A549 (cell line): Measurements from ENCODE around the gene GHR. TPM values are rescaled to one million over a fixed set of nuclear protein-coding genes. Genes with fewer than 3 reads are reported as not detected.

ENCODE experiments used
- ATAC-seq, 2 experiments: fragments of 200-7000 bp in 1 of 2; fragments of >200 bp in 1 of 2; cut with Nextera tagmentation in 1 of 2; cut with Tn5 transposase in 1 of 2; 3 replicates each; pipeline versions ENCODE4 v1.8.0 to v1.9.1; 2018 to 2020; ENCODE audit warnings: mild to moderate bottlenecking in 1 of 2, moderate library complexity in 1 of 2
- CTCF ChIA-PET: fragments of 300-600 bp; sonication (Branson Sonifier 250); formaldehyde crosslinking; extraction: SDS; loops from one replicate; lab custom pipeline; 2021; ENCODE audit warnings: antibody characterized with exemption, inconsistent platforms; lab: Yijun Ruan, JAX
- POLR2A ChIA-PET: fragments of 350-600 bp; formaldehyde crosslinking; extraction: SDS; loops from one replicate; lab custom pipeline; 2021; ENCODE audit warnings: antibody characterized with exemption, inconsistent platforms; lab: Yijun Ruan, JAX
- DNase-seq, 2 experiments: peaks; one replicate each; pipeline versions ENCODE4 v3.0.0 to v3.0.0-alpha.2; 2011 to 2016; ENCODE audit warnings: low read depth in 1 of 2, low spot score in 1 of 2
- FAIRE-seq: peaks from 2 replicates; lab custom pipeline; 2011; peaks lifted over from hg19 to GRCh38; lab: Jason Lieb, UNC
- H3K27ac ChIP-seq, 2 experiments: fragments of >200 bp; sonication (Bioruptor Twin); formaldehyde crosslinking; 3 replicates each; pipeline ENCODE4 v1.5.1; 2016 to 2017
- H3K4me1 ChIP-seq: fragments of >200 bp; sonication (Bioruptor Twin); formaldehyde crosslinking; 3 replicates; pipeline ENCODE4 v1.6.1; 2016
- H3K4me2 ChIP-seq: fragments of >200 bp; sonication (Bioruptor Twin); formaldehyde crosslinking; 3 replicates; pipeline ENCODE4 v1.6.1; 2016
- H3K4me3 ChIP-seq: fragments of >200 bp; sonication (Bioruptor Twin); formaldehyde crosslinking; 3 replicates; pipeline ENCODE4 v1.5.1; 2016
- H3K9me3 ChIP-seq: fragments of >200 bp; sonication (Bioruptor Twin); formaldehyde crosslinking; 3 replicates; pipeline ENCODE4 v1.6.1; 2016
- BCL3 ChIP-seq: fragments of >200 bp; sonication (Bioruptor Twin); formaldehyde crosslinking; IDR thresholded peaks from 3 replicates; pipeline ENCODE4 v1.6.1; 2016
- BHLHE40 ChIP-seq: IDR thresholded peaks from 2 replicates; pipeline ENCODE4 v1.6.1; 2012; ENCODE audit warnings: low read depth, low read length, inconsistent platforms
- CHD4 ChIP-seq: fragments of 200-600 bp; sonication (generic); IDR thresholded peaks from 2 replicates; pipeline ENCODE4 v1.6.1; 2016; ENCODE audit warnings: antibody characterized with exemption, mild to moderate bottlenecking, borderline replicate concordance
- E2F6 ChIP-seq: IDR thresholded peaks from 2 replicates; pipeline ENCODE4 v1.6.1; 2012; ENCODE audit warnings: low read depth, borderline replicate concordance
- EHMT2 ChIP-seq: fragments of 200-600 bp; sonication (generic); IDR thresholded peaks from 2 replicates; pipeline ENCODE4 v1.6.1; 2016; ENCODE audit warnings: antibody characterized with exemption, low read depth, mild to moderate bottlenecking, moderate library complexity
- MAX ChIP-seq: IDR thresholded peaks from 2 replicates; pipeline ENCODE4 v1.6.1; 2012
- MYC ChIP-seq: IDR thresholded peaks from 2 replicates; pipeline ENCODE4 v1.6.1; 2012; ENCODE audit warnings: mild to moderate bottlenecking, inconsistent platforms, low read length, improper control_type of control experiment, borderline replicate concordance
- PHF8 ChIP-seq: fragments of 200-600 bp; sonication (generic); IDR thresholded peaks from 2 replicates; pipeline ENCODE4 v1.6.1; 2016; ENCODE audit warnings: low read depth, mild to moderate bottlenecking, antibody characterized with exemption, moderate library complexity, borderline replicate concordance
- POLR2AphosphoS2 ChIP-seq: conservative IDR thresholded peaks from 2 replicates; pipeline ENCODE4 v1.6.1; 2012; ENCODE audit warnings: low read length, improper control_type of control experiment, inconsistent platforms
- RARB ChIP-seq: fragments of 250-450 bp; sonication (Bioruptor Pico); IDR thresholded peaks from 2 replicates; pipeline ENCODE4 v1.8.0; 2021; ENCODE audit warnings: mild to moderate bottlenecking, moderate library complexity
- RCOR1 ChIP-seq: fragments of 150-350 bp; IDR thresholded peaks from 2 replicates; pipeline ENCODE4 v1.6.1; 2014; ENCODE audit warnings: antibody characterized with exemption, low read length, low read depth
- RNF2 ChIP-seq: fragments of 200-600 bp; sonication (generic); IDR thresholded peaks from 2 replicates; pipeline ENCODE4 v1.6.1; 2016; ENCODE audit warnings: low read depth, mild to moderate bottlenecking, antibody characterized with exemption, moderate library complexity, borderline replicate concordance
- SMC3 ChIP-seq: fragments of >200 bp; sonication (Bioruptor Twin); formaldehyde crosslinking; IDR thresholded peaks from 3 replicates; pipeline ENCODE4 v1.6.1; 2018; ENCODE audit warnings: inconsistent platforms
- TFCP2L1 ChIP-seq: fragments of 250-450 bp; sonication (Bioruptor Pico); IDR thresholded peaks from 2 replicates; pipeline ENCODE4 v1.5.0; 2021; ENCODE audit warnings: mild to moderate bottlenecking
- TP53 ChIP-seq: fragments of 250-450 bp; sonication (Bioruptor Pico); IDR thresholded peaks from 2 replicates; pipeline ENCODE4 v1.5.0; 2021; ENCODE audit warnings: mild to moderate bottlenecking, moderate library complexity
- ZFP36 ChIP-seq: fragments of 450-650 bp; IDR thresholded peaks from 2 replicates; pipeline ENCODE4 v1.6.1; 2014; ENCODE audit warnings: borderline replicate concordance; ENCODE audit not compliant: partially characterized antibody
- WGBS: methylation state at CpG from one replicate; pipeline ENCODE4 v1.1.6; 2017; ENCODE audit errors: missing lambda C conversion rate; 5-methylcytosine and 5-hydroxymethylcytosine counted together
- polyA plus RNA-seq, 4 experiments: library from polyadenylated mRNA; depleted of rRNA in 3 of 4; stranded (reverse); fragments of >200 nt; fragmentation: RNase III in 1 of 4; extraction: RNeasy Plus Mini Kit Qiagen cat#74134 plus additional on column Dnase treatment in 1 of 4; gene quantifications; 2 replicates in 3 of 4; 3 replicates in 1 of 4; pipeline ENCODE4 v1.2.3, GENCODE V29; 2011 to 2017
- TF ChIP-seq, protein P1 (sequence below): fragments of 200-600 bp; sonication (generic); IDR thresholded peaks from 2 replicates; pipeline ENCODE4 v1.6.1; 2016; ENCODE audit warnings: antibody characterized with exemption, mild to moderate bottlenecking, moderate library complexity
- TF ChIP-seq, protein P2 (sequence below): fragments of 250-450 bp; sonication (Bioruptor Pico); IDR thresholded peaks from 2 replicates; pipeline ENCODE4 v1.5.0; 2021; ENCODE audit warnings: mild to moderate bottlenecking, moderate library complexity, borderline replicate concordance

The GHR gene
- polyA plus RNA-seq, 2 of the 4 experiments (the other 2 are of a cell fraction) = 0.05 TPM; not detected in 1

GRCh38 chr5:42392917-42393316 is 30.3 kb upstream of the GHR start:
- DNase-seq = no peak
- no peak overlapping the region for H3K4me3 ChIP-seq
- ChIA-PET POLR2A (no interaction called here), CTCF (no interaction called here)
- TF ChIP-seq, protein P1, sequence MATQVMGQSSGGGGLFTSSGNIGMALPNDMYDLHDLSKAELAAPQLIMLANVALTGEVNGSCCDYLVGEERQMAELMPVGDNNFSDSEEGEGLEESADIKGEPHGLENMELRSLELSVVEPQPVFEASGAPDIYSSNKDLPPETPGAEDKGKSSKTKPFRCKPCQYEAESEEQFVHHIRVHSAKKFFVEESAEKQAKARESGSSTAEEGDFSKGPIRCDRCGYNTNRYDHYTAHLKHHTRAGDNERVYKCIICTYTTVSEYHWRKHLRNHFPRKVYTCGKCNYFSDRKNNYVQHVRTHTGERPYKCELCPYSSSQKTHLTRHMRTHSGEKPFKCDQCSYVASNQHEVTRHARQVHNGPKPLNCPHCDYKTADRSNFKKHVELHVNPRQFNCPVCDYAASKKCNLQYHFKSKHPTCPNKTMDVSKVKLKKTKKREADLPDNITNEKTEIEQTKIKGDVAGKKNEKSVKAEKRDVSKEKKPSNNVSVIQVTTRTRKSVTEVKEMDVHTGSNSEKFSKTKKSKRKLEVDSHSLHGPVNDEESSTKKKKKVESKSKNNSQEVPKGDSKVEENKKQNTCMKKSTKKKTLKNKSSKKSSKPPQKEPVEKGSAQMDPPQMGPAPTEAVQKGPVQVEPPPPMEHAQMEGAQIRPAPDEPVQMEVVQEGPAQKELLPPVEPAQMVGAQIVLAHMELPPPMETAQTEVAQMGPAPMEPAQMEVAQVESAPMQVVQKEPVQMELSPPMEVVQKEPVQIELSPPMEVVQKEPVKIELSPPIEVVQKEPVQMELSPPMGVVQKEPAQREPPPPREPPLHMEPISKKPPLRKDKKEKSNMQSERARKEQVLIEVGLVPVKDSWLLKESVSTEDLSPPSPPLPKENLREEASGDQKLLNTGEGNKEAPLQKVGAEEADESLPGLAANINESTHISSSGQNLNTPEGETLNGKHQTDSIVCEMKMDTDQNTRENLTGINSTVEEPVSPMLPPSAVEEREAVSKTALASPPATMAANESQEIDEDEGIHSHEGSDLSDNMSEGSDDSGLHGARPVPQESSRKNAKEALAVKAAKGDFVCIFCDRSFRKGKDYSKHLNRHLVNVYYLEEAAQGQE = no peak
- peak; percentile 71 for TF ChIP-seq ZFP36
- no peak for FAIRE-seq
- WGBS = 6% methylated on average over 2 of the region's 2 CpGs
- H3K27ac ChIP-seq = no peak overlapping the region
- ATAC-seq = no peak
- no peak overlapping the region for H3K4me2 ChIP-seq
- H3K4me1 ChIP-seq = no peaks in the 10 kb centered on the region
- H3K9me3 ChIP-seq = no peaks in the 10 kb centered on the region

- POLR2A ChIA-PET = no interaction called here
- TF ChIP-seq BHLHE40 (no peak), E2F6 (no peak), EHMT2 (no peak), RARB (CRISPR knock-in tag) (no peak), MYC (no peak), CHD4 (no peak), TFCP2L1 (no peak), PHF8 (no peak), TP53 (no peak), POLR2AphosphoS2 (no peak), SMC3 (no peak), RCOR1 (no peak), RNF2 (no peak), BCL3 (no peak), MAX (no peak)
- TF ChIP-seq, protein P2, sequence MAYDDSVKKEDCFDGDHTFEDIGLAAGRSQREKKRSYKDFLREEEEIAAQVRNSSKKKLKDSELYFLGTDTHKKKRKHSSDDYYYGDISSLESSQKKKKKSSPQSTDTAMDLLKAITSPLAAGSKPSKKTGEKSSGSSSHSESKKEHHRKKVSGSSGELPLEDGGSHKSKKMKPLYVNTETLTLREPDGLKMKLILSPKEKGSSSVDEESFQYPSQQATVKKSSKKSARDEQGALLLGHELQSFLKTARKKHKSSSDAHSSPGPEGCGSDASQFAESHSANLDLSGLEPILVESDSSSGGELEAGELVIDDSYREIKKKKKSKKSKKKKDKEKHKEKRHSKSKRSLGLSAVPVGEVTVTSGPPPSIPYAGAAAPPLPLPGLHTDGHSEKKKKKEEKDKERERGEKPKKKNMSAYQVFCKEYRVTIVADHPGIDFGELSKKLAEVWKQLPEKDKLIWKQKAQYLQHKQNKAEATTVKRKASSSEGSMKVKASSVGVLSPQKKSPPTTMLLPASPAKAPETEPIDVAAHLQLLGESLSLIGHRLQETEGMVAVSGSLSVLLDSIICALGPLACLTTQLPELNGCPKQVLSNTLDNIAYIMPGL (CRISPR knock-in tag) = no peak
- TF ChIP-seq, all 56 proteins: peak for 0
- no peaks in the 10 kb centered on the region for H3K4me1 ChIP-seq
- CTCF ChIA-PET = interaction anchor here (0.5 to 1.7 kb wide), 3 partner anchors 26 to 54 kb away, joined by 3 to 6 read pairs (median 3); partner anchors contain the start of gene GHR
- no peak for FAIRE-seq
- no peak overlapping the region for H3K4me2 ChIP-seq
- DNase-seq = no peak
- no peaks in the 10 kb centered on the region for H3K9me3 ChIP-seq
- no peak for ATAC-seq
- H3K4me3 ChIP-seq = no peak overlapping the region
- H3K27ac ChIP-seq = no peak overlapping the region
- WGBS = 7% methylated on average over 2 of the region's 5 CpGs
These were observed 27.1 kb upstream of the GHR start for GRCh38 chr5:42396111-42396510.
